Calu3 (cell line): ENCODE results near the gene COBLL1. TPM values are rescaled to one million over a fixed set of nuclear protein-coding genes. Genes with fewer than 3 reads are reported as not detected.
"Not testable (repeated sequence)": the region's sequence is repeated elsewhere in the genome, so short reads cannot be mapped to it uniquely, and the experiment has no call there.

Experiments used
- BruUV-seq: library from RNA; stranded (reverse); fragments of 400-500 nt; replicated peaks from 2 replicates; lab custom pipeline; 2021; lab: Mats Ljungman, UMichigan
- CTCF ChIA-PET: fragments of 300-600 bp; sonication (Branson Sonifier 250); formaldehyde crosslinking; loops from one replicate; lab custom pipeline; 2022; ENCODE audit warnings: antibody characterized with exemption; lab: Charles Lee
- DNase-seq: peaks from one replicate; pipeline ENCODE4 v3.0.0; 2022
- H3K27ac Mint-ChIP-seq: one replicate; pipeline ENCODE4 v1.8.0; 2022; ENCODE audit warnings: mixed read lengths; ENCODE audit not compliant: unreplicated experiment
- H3K27me3 Mint-ChIP-seq: one replicate; pipeline ENCODE4 v1.8.0; 2022; ENCODE audit warnings: mixed read lengths; ENCODE audit not compliant: unreplicated experiment
- H3K36me3 Mint-ChIP-seq: one replicate; pipeline ENCODE4 v1.8.0; 2022; ENCODE audit warnings: mild to moderate bottlenecking, moderate library complexity, mixed read lengths; ENCODE audit not compliant: insufficient read depth, unreplicated experiment
- H3K4me1 Mint-ChIP-seq: one replicate; pipeline ENCODE4 v1.8.0; 2022; ENCODE audit warnings: mild to moderate bottlenecking, low read depth, mixed read lengths; ENCODE audit not compliant: unreplicated experiment
- H3K4me3 Mint-ChIP-seq: one replicate; pipeline ENCODE4 v1.8.0; 2022; ENCODE audit warnings: mild to moderate bottlenecking, low read depth, moderate library complexity, mixed read lengths; ENCODE audit not compliant: unreplicated experiment
- H3K9me3 Mint-ChIP-seq: one replicate; pipeline ENCODE4 v1.8.0; 2022; ENCODE audit warnings: low read depth, mixed read lengths; ENCODE audit not compliant: unreplicated experiment
- CTCF ChIP-seq: fragments of 200-600 bp; IDR thresholded peaks from one replicate; pipeline ENCODE4 v1.8.0; 2022; ENCODE audit warnings: antibody characterized with exemption; ENCODE audit not compliant: unreplicated experiment
- intact Hi-C: fragments of 100-400 bp; cut with micrococcal nuclease; formaldehyde crosslinking; loops from one replicate; pipeline ENCODE4 v1.10.0; 2022; ENCODE audit not compliant: unreplicated experiment
- total RNA-seq: library from RNA; stranded (reverse); gene quantifications from 2 replicates; pipeline ENCODE4 v1.2.3, GENCODE V29; 2022

Gene COBLL1
- total RNA-seq, 1 experiment from 2014 or later: 44.9 TPM

- H3K4me1 Mint-ChIP-seq: peaks cover 36% of the 10 kb centered on the region
- H3K36me3 Mint-ChIP-seq: no peaks in the 10 kb centered on the region
- no peak for TF ChIP-seq CTCF
- no peaks in the 10 kb centered on the region for H3K27me3 Mint-ChIP-seq
- DNase-seq: no peak
- peak overlapping the region; percentile 39 for H3K27ac Mint-ChIP-seq
- BruUV-seq: no TSS peak
- no peaks in the 10 kb centered on the region for H3K9me3 Mint-ChIP-seq
- CTCF ChIA-PET: interaction anchor here (0.7 kb wide), 2 partner anchors 24 to 47 kb away, joined by 3 to 4 read pairs; no protein-coding TSS in a partner anchor
- intact Hi-C loops: no loop called here
- H3K4me3 Mint-ChIP-seq: no peak overlapping the region
Measured at GRCh38 chr2:164761737-164762460, 79.7 kb downstream of the COBLL1 start.

GRCh38 chr2:164761201-164761600, 80.4 kb downstream of the COBLL1 start:
- CTCF ChIA-PET, H3K9me3 Mint-ChIP-seq, H3K27me3 Mint-ChIP-seq, H3K27ac Mint-ChIP-seq, BruUV-seq, H3K36me3 Mint-ChIP-seq, H3K4me3 Mint-ChIP-seq, intact Hi-C loops, DNase-seq: not testable (repeated sequence)
- peaks cover 36% of the 10 kb centered on the region for H3K4me1 Mint-ChIP-seq

GRCh38 chr2:164760179-164760578, 81.4 kb downstream of the COBLL1 start:
- no peak overlapping the region for H3K27ac Mint-ChIP-seq
- no peaks in the 10 kb centered on the region for H3K9me3 Mint-ChIP-seq
- no peak for TF ChIP-seq CTCF

GRCh38 chr2:164757934-164758695, 83.5 kb downstream of the COBLL1 start:
- Mint-ChIP-seq H3K9me3 (no peaks in the 10 kb centered on the region), H3K36me3 (no peaks in the 10 kb centered on the region), H3K4me1 (peaks cover 26% of the 10 kb centered on the region), H3K27ac (no peak overlapping the region), H3K4me3 (no peak overlapping the region), H3K27me3 (no peaks in the 10 kb centered on the region)
- TF ChIP-seq CTCF: no peak
- BruUV-seq: no TSS peak
- CTCF ChIA-PET: interaction anchor here (1.3 kb wide), 1 partner anchor 12 kb away, joined by 6 read pairs; no protein-coding TSS in a partner anchor
- intact Hi-C loops: loop anchor here (5.0 kb wide), 1 partner anchor 34 kb away; no protein-coding TSS in a partner anchor
- no peak for DNase-seq

More at GRCh38 chr2:164760179-164760578, 81.4 kb downstream of the COBLL1 start:
- intact Hi-C loops: no loop called here
- no TSS peak for BruUV-seq
- H3K4me3 Mint-ChIP-seq: no peak overlapping the region
- CTCF ChIA-PET: interaction anchor here (0.6 kb wide), 1 partner anchor 175 kb away, joined by 3 read pairs; no protein-coding TSS in a partner anchor
- H3K27me3 Mint-ChIP-seq: no peaks in the 10 kb centered on the region
- DNase-seq: no peak
- H3K4me1 Mint-ChIP-seq: peaks cover 32% of the 10 kb centered on the region
- H3K36me3 Mint-ChIP-seq: no peaks in the 10 kb centered on the region
